Loucy (cell line): ENCODE results near the gene EFNA4.

ENCODE experiments used
- H2AFZ ChIP-seq: fragments of 200-600 bp; sonication (generic); 2 replicates; pipeline ENCODE4 v1.6.0; 2016; ENCODE audit warnings: antibody characterized with exemption, mild to moderate bottlenecking, low read length, moderate library complexity
- H3F3A ChIP-seq: fragments of 200-600 bp; 2 replicates; pipeline ENCODE4 v1.6.0; 2016; ENCODE audit warnings: antibody characterized with exemption, low read depth, mild to moderate bottlenecking
- H3K27me3 ChIP-seq: fragments of 200-600 bp; sonication (generic); 2 replicates; pipeline ENCODE4 v1.6.1; 2014; ENCODE audit warnings: low read length, mild to moderate bottlenecking; ENCODE audit not compliant: insufficient read depth, poor library complexity, severe bottlenecking
- H3K36me3 ChIP-seq: fragments of 200-600 bp; sonication (generic); 2 replicates; pipeline ENCODE4 v1.6.1; 2016; ENCODE audit warnings: low read length; ENCODE audit not compliant: insufficient read depth
- H3K4me1 ChIP-seq: fragments of 200-600 bp; sonication (generic); 2 replicates; pipeline ENCODE4 v1.5.1; 2014; ENCODE audit warnings: low read length, mild to moderate bottlenecking; ENCODE audit not compliant: insufficient read depth, poor library complexity, severe bottlenecking
- H3K4me2 ChIP-seq: fragments of 200-600 bp; sonication (generic); 2 replicates; pipeline ENCODE4 v1.6.0; 2014; ENCODE audit warnings: antibody characterized with exemption, low read length, low read depth, mild to moderate bottlenecking; ENCODE audit not compliant: poor library complexity, severe bottlenecking
- H3K4me3 ChIP-seq: fragments of 200-600 bp; sonication (generic); 2 replicates; pipeline ENCODE4 v1.5.1; 2014; ENCODE audit warnings: low read length, mild to moderate bottlenecking, mixed read lengths; ENCODE audit not compliant: poor library complexity, severe bottlenecking
- H3K79me2 ChIP-seq: fragments of 200-600 bp; sonication (generic); 2 replicates; pipeline ENCODE4 v1.6.1; 2014; ENCODE audit warnings: low read length; ENCODE audit not compliant: insufficient read depth
- H3K9ac ChIP-seq: fragments of 200-600 bp; sonication (generic); 2 replicates; pipeline ENCODE4 v1.6.0; 2014; ENCODE audit warnings: mild to moderate bottlenecking, low read depth, low read length, moderate library complexity; ENCODE audit not compliant: poor library complexity, severe bottlenecking
- H3K9me2 ChIP-seq: fragments of 200-600 bp; sonication (generic); replicated peaks from 2 replicates; pipeline ENCODE4 v1.6.1; 2016; ENCODE audit warnings: low read depth, low read length, mixed read lengths
- H3K9me3 ChIP-seq: fragments of 200-600 bp; sonication (generic); 2 replicates; pipeline ENCODE4 v1.6.1; 2014; ENCODE audit warnings: mild to moderate bottlenecking, antibody characterized with exemption, low read length, low read depth; ENCODE audit not compliant: insufficient read depth
- H4K20me1 ChIP-seq: fragments of 200-600 bp; sonication (generic); 2 replicates; pipeline ENCODE4 v1.6.0; 2014; ENCODE audit warnings: antibody characterized with exemption, low read length, mild to moderate bottlenecking; ENCODE audit not compliant: insufficient read depth, poor library complexity, severe bottlenecking
- CTCF ChIP-seq: fragments of 200-600 bp; sonication (generic); conservative IDR thresholded peaks from 2 replicates; pipeline ENCODE4 v1.5.1; 2014; ENCODE audit warnings: mild to moderate bottlenecking, antibody characterized with exemption, low read length
- EZH2phosphoT487 ChIP-seq: fragments of 200-600 bp; IDR thresholded peaks from 2 replicates; pipeline ENCODE4 v1.6.1; 2018; ENCODE audit warnings: antibody characterized with exemption, mild to moderate bottlenecking, moderate library complexity, borderline replicate concordance

EFNA4 gene

GRCh38 chr1:155072531-155073289, 9.2 kb downstream of the EFNA4 start:
- no peak overlapping the region for H2AFZ ChIP-seq
- H3K79me2 ChIP-seq = no peaks in the 10 kb centered on the region
- H3K4me1 ChIP-seq = peaks cover 61% of the 10 kb centered on the region
- H3K4me3 ChIP-seq = no peak overlapping the region
- no peaks in the 10 kb centered on the region for H3K9me3 ChIP-seq
- no peaks in the 10 kb centered on the region for H3F3A ChIP-seq
- H3K27me3 ChIP-seq = no peaks in the 10 kb centered on the region
- peak overlapping the region; percentile 45 for H3K9ac ChIP-seq
- no peak overlapping the region for H3K4me2 ChIP-seq
- no peaks in the 10 kb centered on the region for H3K9me2 ChIP-seq
- H4K20me1 ChIP-seq = no peaks in the 10 kb centered on the region
- no peak for TF ChIP-seq EZH2phosphoT487
- no peak for TF ChIP-seq CTCF
- H3K36me3 ChIP-seq = no peaks in the 10 kb centered on the region

- H3K36me3 ChIP-seq = no peaks in the 10 kb centered on the region
- TF ChIP-seq CTCF = no peak
- no peak for TF ChIP-seq EZH2phosphoT487
- H3K4me3 ChIP-seq = peak overlapping the region; percentile 15
- H3K4me2 ChIP-seq = peak overlapping the region; percentile 59
- no peak overlapping the region for H2AFZ ChIP-seq
- no peaks in the 10 kb centered on the region for H3K9me3 ChIP-seq
- peaks cover 65% of the 10 kb centered on the region for H3K4me1 ChIP-seq
- no peaks in the 10 kb centered on the region for H3F3A ChIP-seq
- no peaks in the 10 kb centered on the region for H3K27me3 ChIP-seq
- no peaks in the 10 kb centered on the region for H3K9me2 ChIP-seq
- H3K79me2 ChIP-seq = no peaks in the 10 kb centered on the region
- no peaks in the 10 kb centered on the region for H4K20me1 ChIP-seq
- peak overlapping the region; percentile 45 for H3K9ac ChIP-seq
These were observed 10.1 kb downstream of the EFNA4 start for GRCh38 chr1:155073377-155074242.

GRCh38 chr1:155075535-155075934, 12.0 kb downstream of the EFNA4 start:
- Histone ChIP-seq H3K27me3 (no peaks in the 10 kb centered on the region), H4K20me1 (no peaks in the 10 kb centered on the region), H3K4me1 (peaks cover 68% of the 10 kb centered on the region), H3K4me2 (no peak overlapping the region), H3K79me2 (no peaks in the 10 kb centered on the region), H2AFZ (no peak overlapping the region), H3K4me3 (no peak overlapping the region), H3K9me2 (no peaks in the 10 kb centered on the region), H3K9me3 (no peaks in the 10 kb centered on the region), H3F3A (no peaks in the 10 kb centered on the region), H3K36me3 (no peaks in the 10 kb centered on the region), H3K9ac (peak overlapping the region; percentile 18)
- no peak for TF ChIP-seq CTCF
- TF ChIP-seq EZH2phosphoT487 = no peak
